ENCODE results near the gene SENP5.

Gene SENP5

DNA sequence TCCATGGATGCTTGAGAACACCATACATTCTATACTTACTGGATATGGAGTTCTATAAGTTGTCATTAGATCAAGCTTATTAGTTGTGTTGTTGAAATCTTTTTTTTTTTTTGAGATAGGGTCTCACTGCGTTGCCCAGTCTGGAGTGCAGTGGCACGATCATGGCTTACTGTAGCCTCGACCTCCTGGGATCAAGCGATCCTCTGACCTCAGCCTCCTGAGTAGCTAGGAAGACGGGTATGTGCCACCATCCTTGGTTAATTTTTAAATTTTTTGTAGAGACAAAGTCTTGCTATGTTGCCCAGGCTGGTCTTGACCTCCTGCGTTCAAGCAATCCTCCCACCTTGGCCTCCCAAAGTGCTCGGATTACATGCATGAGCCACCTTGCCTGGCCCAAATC lies 87.1 kb downstream of the SENP5 start:
- TF ChIP-seq, protein P1, sequence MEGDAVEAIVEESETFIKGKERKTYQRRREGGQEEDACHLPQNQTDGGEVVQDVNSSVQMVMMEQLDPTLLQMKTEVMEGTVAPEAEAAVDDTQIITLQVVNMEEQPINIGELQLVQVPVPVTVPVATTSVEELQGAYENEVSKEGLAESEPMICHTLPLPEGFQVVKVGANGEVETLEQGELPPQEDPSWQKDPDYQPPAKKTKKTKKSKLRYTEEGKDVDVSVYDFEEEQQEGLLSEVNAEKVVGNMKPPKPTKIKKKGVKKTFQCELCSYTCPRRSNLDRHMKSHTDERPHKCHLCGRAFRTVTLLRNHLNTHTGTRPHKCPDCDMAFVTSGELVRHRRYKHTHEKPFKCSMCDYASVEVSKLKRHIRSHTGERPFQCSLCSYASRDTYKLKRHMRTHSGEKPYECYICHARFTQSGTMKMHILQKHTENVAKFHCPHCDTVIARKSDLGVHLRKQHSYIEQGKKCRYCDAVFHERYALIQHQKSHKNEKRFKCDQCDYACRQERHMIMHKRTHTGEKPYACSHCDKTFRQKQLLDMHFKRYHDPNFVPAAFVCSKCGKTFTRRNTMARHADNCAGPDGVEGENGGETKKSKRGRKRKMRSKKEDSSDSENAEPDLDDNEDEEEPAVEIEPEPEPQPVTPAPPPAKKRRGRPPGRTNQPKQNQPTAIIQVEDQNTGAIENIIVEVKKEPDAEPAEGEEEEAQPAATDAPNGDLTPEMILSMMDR (conservative IDR thresholded peaks at IDR 0.05; ENCODE audit: low read depth, low read length) = no peak
- DNase-seq (ENCODE audit: low read depth) = no peak

DNA sequence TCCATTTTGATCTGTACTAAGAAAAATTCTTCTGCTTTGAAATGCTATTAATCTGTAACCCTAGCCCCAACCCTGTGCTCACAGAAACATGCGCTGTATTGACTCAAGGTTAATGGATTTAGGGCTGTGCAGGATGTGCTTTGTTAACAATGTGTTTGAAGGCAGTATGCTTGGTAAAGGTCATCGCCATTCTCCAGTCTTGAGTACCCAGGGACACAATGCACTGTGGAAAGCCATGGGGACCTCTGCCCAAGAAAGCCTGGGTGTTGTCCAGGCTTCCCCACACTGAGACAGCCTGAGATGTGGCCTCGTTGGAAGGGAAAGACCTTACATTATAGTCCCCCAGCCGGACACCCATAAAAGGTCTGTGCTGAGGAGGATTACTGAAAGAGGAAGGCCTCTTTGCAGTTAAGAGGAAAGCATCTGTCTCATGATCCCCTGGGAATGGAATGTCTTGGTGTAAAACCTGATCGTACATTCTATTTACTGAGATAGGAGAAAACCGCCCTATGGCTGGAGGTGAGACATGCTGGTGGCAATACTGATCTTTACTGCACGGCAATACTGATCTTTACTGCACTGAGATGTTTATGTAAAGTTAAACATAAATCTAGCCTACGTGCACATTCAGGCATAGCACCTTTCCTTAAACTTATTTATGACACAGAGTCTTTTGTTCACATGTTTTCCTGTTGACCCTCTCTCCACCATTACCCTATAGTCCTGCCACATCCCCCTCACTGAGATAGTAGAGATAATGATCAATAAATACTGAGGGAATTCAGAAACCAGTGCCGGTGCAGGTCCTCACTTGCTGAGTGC lies 94.6 kb downstream of the SENP5 start:
- no peak overlapping the region for H3K4me3 ChIP-seq (ENCODE audit: low read depth, low read length)
- TF ChIP-seq, protein P1 (conservative IDR thresholded peaks at IDR 0.05; ENCODE audit: low read depth, low read length) = no peak
- DNase-seq (ENCODE audit: low read depth) = no peak

More for the DNA sequence above, 87.1 kb downstream of the SENP5 start:
- no peak overlapping the region for H3K4me3 ChIP-seq (ENCODE audit: low read depth, low read length)

DNA sequence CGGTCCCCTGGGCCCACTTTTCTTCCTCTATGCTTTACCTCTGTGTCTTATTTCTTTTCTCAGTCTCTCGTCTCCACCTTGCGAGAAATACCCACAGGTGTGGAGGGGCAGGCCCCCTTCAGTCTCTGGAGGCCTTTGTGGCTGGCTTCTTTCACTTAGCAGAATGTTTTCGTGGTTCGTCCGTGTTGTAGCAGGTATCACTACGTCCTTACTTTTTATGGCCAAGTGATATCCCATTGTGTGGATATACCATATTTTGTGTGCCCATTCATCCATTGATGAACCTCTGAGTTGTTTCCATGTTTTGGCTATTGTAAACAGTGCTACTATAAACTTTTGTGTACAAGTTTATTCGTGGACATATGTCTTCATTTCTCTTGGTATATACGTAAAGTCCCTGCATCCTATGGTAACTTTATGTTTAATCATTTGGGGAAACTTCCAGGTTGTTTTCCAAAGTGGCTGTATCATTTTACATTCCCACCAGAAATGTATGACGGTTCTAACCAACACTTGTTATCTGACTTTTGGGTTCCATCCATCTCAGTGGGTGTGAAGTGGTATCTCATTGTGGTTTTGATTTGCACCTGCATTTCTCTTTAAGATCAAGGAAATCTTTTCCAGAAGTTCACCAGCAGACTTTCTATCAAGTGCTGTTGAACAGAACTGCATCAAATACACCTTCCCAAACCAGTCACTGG lies 95.4 kb downstream of the SENP5 start:
- no peak for DNase-seq (ENCODE audit: low read depth)
- TF ChIP-seq, protein P1 (conservative IDR thresholded peaks at IDR 0.05; ENCODE audit: low read depth, low read length) = no peak
- no peak overlapping the region for H3K4me3 ChIP-seq (ENCODE audit: low read depth, low read length)

DNA sequence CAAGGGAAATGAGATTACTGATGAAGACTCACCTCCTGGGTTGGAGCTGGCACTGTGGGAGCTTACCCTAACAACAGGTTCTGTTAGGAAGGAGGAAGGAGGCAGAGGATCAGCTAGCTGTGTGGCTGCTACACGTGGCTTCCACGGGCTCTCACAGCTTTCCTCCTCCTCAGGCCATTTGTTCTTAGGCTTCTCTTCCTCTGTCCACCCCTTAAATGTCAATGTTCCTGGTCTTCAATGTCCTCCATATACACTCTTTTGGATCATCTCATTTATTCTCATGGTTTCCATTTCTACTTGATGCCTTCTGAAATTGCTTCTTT lies 95.9 kb downstream of the SENP5 start:
- TF ChIP-seq, protein P1 (conservative IDR thresholded peaks at IDR 0.05; ENCODE audit: low read depth, low read length) = no peak
- no peak overlapping the region for H3K4me3 ChIP-seq (ENCODE audit: low read depth, low read length)
- DNase-seq (ENCODE audit: low read depth) = no peak

DNA sequence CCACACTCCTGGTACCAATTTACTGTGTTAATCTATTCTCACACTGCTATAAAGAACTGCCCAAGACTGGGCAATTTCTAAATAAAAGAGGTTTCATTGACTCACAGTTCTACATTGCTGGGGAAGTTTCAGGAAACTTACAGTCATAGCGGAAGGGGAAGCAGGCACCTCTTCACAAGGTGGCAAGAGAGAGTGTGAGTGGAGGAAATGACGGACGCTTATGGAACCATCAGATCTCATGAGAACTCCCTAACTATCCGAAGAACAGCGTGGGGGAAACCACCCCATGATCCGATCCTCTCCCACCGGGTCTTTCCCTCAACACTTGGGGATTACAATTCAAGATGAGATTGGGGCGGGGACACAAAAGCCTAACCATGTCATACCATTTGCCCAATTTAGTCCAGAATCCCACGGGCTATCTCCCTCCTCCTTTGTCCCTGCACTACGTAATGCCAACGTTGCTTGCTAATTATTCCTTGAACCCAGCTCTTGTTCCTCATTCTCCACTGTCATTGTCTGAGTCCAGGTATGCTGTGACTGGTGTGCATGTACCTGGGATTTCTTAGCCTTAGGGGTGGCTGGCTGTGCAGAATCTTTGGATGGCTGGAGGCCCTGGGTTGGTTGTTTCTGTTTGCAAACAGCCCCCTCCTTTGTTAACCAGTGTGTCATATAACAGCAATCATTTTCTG lies 97.5 kb downstream of the SENP5 start:
- DNase-seq (ENCODE audit: low read depth) = no peak
- H3K4me3 ChIP-seq (ENCODE audit: low read depth, low read length) = no peak overlapping the region
- TF ChIP-seq, protein P1 (conservative IDR thresholded peaks at IDR 0.05; ENCODE audit: low read depth, low read length) = no peak

DNA sequence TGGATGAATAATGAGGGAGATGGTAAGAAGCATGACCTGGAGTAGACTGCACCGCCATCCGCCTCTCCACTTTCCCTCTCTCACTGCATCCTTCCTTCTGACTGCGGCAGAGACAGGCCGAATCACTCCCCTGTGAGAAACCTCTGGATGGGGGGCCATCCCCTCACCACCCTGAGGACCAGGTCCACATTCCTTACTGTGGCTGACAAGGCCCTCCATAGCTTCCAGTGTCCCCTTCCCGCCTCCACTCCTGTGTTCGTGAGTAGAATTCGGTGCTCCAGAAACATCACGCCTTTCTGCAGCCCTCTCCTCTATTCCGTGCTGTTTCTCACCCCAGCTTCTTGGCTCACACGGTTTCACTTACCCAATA lies 98.1 kb downstream of the SENP5 start:
- no peak for DNase-seq (ENCODE audit: low read depth)
- TF ChIP-seq, protein P1 (conservative IDR thresholded peaks at IDR 0.05; ENCODE audit: low read depth, low read length) = no peak
- H3K4me3 ChIP-seq (ENCODE audit: low read depth, low read length) = no peak overlapping the region

Measured in choroid plexus epithelial cell (primary cell).